ENCODE results near the gene FUT2. TPM values are rescaled to one million over a fixed set of nuclear protein-coding genes. Genes with fewer than 3 reads are reported as not detected.
"Not testable (repeated sequence)": the region's sequence is repeated elsewhere in the genome, so short reads cannot be mapped to it uniquely, and the experiment has no call there.

The FUT2 gene
- total RNA-seq, 1 donor from 2014 or later, result not detected

DNA sequence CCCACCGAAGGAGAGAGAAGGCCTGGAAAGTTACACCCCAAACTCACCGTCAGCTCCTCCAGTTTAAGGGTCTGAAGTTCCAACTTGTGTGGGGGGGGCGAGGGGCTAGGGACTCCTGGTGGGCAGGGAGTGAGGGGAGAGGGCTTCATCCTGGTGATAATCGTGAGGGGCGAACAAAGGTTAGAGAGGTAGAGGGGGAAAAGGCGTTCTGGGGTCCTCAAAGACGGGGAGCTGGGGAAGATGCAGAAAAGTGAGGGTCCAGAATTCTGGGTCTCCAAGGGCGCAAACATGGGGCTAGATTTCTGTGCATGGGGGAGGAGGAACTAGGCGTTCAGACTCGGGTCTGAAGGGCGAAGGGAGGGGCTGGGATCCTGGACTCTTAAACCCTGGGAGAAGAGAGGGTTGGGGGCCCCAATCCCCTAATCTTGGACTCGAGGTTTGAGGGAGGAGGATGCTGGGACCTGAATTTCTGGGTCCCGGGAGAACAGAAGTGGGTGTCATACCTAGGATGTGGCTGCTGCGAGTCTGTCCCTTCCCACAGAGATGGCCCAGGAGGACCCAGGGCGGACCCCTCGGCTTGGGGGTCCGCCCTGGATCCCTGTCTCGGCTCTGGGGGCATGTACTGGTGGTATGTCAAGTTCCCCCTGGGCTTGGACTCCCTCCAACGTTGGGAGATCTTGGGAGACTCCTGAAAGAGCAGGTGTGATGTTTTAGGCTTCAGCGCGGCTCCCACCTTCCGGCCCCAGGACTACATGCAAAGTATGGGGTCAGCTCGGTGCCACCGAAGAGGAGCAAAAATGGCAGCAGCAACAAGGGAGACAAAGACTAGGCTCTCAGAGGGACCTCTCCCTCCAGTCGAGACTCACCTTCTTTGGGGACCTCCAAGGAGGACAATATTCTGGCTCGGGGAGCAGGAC lies 19.2 kb downstream of the FUT2 start:
- Mint-ChIP-seq H3K27me3 (ENCODE audit: low read depth) (no peaks in the 10 kb centered on the region), H3K9me3 (no peaks in the 10 kb centered on the region), H3K36me3 (ENCODE audit: low read depth) (no peaks in the 10 kb centered on the region), H3K4me1 (peaks cover 38% of the 10 kb centered on the region), H3K4me3 (peak overlapping the region; percentile 92), H3K27ac (ENCODE audit: unreplicated experiment) (peak overlapping the region; percentile 92)
- no peak for DNase-seq (ENCODE audit: low read depth, low spot score)
- no peak for TF ChIP-seq CTCF (conservative IDR thresholded peaks at IDR 0.05)

DNA sequence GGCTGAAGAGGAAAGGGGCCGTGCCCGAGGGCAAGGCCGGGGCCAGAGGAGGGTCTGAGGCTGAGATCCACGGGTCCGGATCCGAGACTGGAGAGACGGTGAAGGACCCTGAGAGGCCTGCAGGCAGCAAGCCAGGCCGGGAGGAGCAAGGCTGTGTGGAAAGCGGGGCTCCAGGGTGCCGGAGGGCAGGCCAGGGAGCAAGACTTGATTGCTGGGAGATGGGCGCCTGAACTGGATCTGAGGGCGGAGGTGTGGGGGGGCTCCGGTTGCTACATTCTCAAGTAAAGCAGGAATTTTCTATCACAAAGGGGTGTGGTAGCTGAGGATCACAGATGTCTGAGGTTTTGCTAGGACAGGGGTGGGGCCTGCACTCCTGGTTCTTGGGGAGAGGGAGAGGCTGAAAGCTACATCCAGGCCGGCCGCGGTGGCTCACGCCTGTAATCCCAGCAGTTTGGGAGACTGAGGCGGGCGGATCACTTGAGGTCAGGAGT lies 20.0 kb downstream of the FUT2 start:
- peaks cover 45% of the 10 kb centered on the region for H3K4me1 Mint-ChIP-seq
- no peak overlapping the region for H3K27ac Mint-ChIP-seq (ENCODE audit: unreplicated experiment)
- TF ChIP-seq CTCF (conservative IDR thresholded peaks at IDR 0.05), result no peak
- no peaks in the 10 kb centered on the region for H3K27me3 Mint-ChIP-seq (ENCODE audit: low read depth)
- DNase-seq (ENCODE audit: low read depth, low spot score), result no peak
- no peaks in the 10 kb centered on the region for H3K9me3 Mint-ChIP-seq
- peak overlapping the region; percentile 41 for H3K4me3 Mint-ChIP-seq
- no peaks in the 10 kb centered on the region for H3K36me3 Mint-ChIP-seq (ENCODE audit: low read depth)

DNA sequence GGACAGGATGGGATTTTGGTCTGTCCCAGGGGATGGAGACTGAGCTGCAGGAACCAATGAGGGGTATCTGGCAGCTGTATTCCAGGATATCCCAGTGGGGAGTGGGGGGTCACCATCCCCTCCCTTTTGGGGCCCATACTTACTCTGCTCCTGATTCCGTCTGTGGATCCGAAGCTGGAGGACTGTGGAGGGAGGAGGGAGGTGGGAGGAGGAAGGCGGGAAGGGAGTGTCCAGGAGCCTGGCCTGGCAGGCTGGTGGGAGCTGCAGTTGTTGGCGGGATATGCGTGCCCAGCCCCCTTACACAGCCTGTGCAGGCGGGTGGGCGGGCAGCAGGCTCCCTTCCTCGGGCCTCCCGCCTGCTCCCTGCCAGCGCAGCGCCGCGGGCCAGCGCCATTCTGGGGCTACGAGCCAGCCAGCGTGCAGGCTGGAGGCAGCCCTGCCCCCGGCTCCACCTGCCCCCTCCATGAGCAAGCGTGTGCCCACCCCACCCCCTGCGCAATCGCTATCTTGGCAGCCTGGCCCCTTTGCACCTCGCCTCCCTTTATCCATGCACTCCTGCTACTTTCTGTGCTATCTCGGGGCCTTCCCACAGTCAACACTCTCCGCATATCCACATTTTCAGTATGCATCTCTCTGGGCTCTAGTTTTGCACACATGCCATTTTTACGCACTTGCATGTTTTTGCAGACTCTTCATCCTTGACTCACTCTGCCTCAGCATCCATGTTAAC lies 21.0 kb downstream of the FUT2 start:
- no peak for TF ChIP-seq CTCF (conservative IDR thresholded peaks at IDR 0.05)
- Mint-ChIP-seq H3K27ac (ENCODE audit: unreplicated experiment) (peak overlapping the region; percentile 70), H3K9me3 (no peaks in the 10 kb centered on the region), H3K4me3 (peak overlapping the region; percentile 70), H3K4me1 (peaks cover 50% of the 10 kb centered on the region), H3K27me3 (ENCODE audit: low read depth) (no peaks in the 10 kb centered on the region), H3K36me3 (ENCODE audit: low read depth) (no peaks in the 10 kb centered on the region)
- no peak for DNase-seq (ENCODE audit: low read depth, low spot score)

GRCh38 chr19:48718106-48718505 lies 22.3 kb downstream of the FUT2 start:
- DNase-seq (ENCODE audit: low read depth, low spot score), result not testable (repeated sequence)

DNA sequence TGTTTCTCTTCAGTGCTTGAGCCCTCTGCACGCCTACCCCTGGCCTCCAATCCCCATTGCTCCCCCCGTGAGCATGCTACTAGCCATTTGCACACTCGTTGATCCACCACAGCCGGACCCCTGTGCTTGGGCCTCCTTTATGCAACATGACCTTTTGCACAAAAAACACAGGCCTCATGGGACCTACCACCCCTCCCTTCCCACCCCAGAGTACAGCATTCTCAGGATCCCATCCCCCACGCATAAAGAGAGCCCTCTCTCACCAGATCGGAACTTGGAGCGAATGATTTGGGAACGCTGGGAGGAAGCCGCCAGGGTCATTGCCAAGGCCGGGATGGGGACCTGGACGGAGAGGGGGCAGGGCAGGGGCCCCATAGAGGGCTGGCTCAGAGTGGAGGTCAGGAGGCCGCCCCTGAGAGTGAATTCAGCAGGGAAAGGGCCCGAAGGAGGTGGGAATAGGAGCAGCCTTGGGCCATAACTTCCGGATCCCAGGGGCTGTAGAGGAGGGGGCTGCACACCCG lies 23.0 kb downstream of the FUT2 start:
- H3K36me3 Mint-ChIP-seq (ENCODE audit: low read depth), result no peaks in the 10 kb centered on the region
- no peak for DNase-seq (ENCODE audit: low read depth, low spot score)
- no peak for TF ChIP-seq CTCF (conservative IDR thresholded peaks at IDR 0.05)
- no peaks in the 10 kb centered on the region for H3K27me3 Mint-ChIP-seq (ENCODE audit: low read depth)
- peak overlapping the region; percentile 97 for H3K27ac Mint-ChIP-seq (ENCODE audit: unreplicated experiment)
- peak overlapping the region; percentile 77 for H3K4me3 Mint-ChIP-seq
- H3K4me1 Mint-ChIP-seq, result peaks cover 48% of the 10 kb centered on the region
- no peaks in the 10 kb centered on the region for H3K9me3 Mint-ChIP-seq

More at GRCh38 chr19:48718106-48718505, 22.3 kb downstream of the FUT2 start:
- not testable (repeated sequence) for H3K27me3 Mint-ChIP-seq (ENCODE audit: low read depth); H3K36me3 Mint-ChIP-seq (ENCODE audit: low read depth); H3K27ac Mint-ChIP-seq (ENCODE audit: unreplicated experiment); H3K9me3 Mint-ChIP-seq
- peaks cover 50% of the 10 kb centered on the region for H3K4me1 Mint-ChIP-seq
- peak overlapping the region; percentile 77 for H3K4me3 Mint-ChIP-seq
